Stimulated activated CD8-positive, alpha-beta memory T cell treated with anti-CD3 and anti-CD28 coated beads, Interleukin-4, amount 100 ng/mL, for 24 hours (primary cell): Measurements from ENCODE around the gene ELL2.
"Not testable (repeated sequence)": the region's sequence is repeated elsewhere in the genome, so short reads cannot be mapped to it uniquely, and the experiment has no call there.

ENCODE experiments used
- DNase-seq: peaks from one replicate; pipeline ENCODE4 v3.0.0-alpha.2; 2020; ENCODE audit warnings: low read depth

ELL2 gene

DNA sequence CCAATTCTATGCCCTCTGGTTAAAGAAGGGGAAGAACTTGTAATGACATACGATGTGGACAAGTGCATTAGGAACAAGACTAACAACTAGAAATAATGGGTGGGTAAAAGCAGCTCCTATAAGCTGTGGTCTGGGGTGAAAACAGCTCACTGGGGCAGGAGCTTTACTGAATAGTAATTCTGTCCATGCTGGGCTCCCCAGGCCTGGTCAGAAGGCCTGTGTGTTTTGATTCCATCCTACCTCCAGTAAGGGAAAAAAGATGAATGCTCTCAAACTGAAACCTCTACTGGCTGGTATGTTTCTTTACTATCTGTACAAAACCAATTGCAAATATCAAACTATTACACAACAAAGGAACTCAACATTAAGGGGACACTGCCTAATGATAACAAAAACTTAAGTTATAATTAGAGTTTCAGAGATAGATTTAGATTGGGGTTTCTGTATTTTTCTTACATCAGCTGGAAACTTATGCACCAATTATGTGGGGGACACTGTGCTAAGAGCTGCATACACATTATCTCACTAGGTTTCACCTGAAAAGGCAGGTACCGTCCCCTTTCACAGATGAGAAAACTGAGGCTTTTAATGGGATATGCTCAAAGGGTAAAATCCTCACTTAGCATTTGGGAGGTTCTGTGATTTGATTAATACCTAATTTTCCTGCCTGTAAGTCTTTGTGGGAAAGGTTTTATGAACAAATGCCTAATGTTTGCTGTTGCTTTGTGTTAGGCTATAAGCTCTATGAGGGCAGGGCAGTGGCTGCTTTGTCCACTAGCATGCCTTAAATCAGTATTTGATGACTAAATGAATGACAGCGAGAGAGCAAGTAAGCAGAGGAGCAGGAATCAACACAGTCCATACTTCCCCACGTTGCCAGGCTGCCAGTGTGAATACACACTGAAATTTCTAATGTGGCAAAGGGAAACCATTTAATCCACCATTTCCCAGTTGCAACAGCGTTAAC lies 53.6 kb downstream of the ELL2 start:
- DNase-seq: no peak

DNA sequence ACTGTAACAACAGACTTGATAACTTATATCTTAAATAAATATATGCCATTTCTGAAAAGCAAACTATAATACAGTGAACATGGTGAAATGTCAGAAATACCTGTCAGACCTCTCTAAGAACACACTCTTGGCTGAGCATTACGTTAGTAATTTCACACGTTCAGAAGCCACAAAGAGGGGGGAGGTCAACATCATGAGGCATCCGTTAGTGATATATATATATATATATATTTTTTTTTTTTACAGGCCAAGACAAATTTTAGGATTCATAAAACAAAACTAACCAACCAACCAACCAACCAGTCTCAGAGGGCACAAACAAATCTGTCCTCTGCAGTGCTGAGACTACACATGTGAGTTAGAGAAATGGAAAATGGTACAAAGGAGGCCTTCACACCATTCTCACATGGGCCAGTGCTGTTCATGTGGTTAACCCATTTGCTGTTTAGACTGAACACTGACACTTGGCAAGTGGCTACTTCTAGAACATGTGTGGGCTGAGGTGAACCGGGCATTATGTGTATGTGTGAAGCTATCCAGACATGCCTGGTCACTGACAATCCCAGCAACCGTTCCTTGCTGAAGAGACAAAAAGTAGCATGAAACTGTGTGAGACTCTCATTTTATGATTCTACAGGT lies 54.5 kb downstream of the ELL2 start:
- DNase-seq: no peak

DNA sequence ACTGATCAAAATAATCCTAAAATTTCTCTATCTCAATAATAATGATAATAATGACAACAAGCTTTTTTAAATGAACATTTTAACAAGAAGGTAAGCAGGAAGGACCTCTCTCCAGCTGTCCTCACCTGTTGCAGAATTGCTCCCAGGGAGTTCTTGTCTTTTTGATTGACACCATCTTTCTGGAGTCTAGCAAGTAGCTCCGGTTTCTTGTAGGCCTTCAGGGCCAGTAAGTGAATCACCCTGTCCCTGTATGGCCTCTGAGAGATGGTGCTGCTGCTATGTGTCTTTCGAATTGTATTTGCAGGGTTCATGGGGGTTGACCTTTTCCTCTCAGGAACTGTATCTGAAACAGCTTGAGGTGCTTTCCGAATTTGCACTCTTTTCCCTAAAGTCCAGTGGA lies 55.3 kb downstream of the ELL2 start:
- not testable (repeated sequence) for DNase-seq

DNA sequence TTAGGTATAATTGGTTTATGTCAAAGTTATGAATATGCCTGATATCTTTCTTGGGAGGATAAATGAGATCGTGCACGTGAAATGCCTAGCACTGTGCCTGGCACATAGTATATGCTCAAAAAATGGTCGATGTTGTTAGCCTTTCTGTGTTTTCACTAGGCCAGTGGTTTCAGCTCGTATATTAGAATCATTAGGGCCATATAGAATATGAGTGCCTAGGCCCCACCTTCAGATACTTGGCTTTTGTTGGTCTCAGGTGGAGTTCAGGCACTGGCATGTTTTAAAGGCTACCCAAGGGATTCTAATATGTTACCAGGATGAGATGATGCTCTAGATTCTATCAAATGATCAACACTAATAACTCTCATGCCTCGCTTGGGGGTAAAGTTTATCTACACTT lies 56.8 kb downstream of the ELL2 start:
- no peak for DNase-seq

DNA sequence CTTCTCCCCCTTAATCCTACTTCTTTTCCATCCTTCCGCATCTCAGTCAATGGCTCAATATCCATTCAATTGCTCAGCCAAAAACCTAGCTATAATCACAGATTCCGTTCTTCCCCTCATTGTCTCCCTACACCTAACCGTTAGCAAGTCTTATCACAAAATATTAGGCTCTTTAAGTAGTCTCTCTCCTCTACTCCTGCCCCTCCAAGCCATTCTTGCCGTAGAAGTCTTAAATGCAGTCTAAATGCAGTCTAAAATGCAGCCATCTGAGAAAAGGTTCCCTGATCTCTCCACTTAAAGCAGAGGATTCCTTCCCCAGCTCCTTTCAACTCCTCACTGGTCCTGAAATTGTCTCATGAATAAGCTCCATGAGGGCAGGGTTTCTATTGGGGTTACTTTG lies 57.8 kb downstream of the ELL2 start:
- no peak for DNase-seq

DNA sequence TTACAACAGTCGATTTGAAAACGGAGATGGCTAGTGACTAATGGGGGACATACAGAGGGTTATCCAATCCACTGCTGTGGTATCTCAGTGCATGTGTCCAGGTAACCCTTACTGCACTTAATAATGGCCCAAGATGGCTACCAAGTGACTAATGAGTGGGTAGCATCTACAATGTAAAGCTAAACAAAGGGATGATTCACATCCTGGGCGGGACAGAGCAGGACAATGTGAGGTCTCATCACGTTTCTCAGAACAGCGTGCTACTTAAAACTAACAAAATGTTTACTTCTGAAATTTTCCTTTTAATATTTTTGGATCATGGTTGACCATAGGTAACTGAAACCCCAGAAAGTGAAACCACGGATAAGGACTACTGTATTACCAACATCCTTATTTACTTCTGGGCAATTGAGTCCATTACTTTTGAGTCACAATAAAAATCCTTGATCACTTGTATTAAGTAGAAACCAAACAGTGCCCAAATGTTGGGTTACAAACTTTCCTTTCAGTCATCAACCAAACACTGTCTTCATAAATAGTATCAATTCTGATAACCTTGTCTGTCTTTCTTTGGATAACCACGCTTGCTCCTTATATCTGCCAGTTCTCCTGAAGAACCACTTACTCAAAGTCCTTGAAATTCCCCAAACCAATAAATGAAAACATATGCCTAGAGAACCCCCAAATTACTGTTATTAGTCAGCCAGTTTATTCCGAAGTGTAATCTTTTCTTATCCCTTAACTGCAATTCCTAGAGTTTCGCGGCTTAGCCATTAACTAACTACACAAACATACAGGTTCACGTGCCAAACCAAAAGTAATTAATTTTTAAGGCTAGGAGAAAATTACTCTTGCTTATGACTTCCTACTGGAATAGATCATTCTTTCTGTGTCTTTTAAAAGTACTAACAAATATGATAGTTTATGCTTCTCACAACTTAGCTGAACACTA lies 59.7 kb downstream of the ELL2 start:
- no peak for DNase-seq

DNA sequence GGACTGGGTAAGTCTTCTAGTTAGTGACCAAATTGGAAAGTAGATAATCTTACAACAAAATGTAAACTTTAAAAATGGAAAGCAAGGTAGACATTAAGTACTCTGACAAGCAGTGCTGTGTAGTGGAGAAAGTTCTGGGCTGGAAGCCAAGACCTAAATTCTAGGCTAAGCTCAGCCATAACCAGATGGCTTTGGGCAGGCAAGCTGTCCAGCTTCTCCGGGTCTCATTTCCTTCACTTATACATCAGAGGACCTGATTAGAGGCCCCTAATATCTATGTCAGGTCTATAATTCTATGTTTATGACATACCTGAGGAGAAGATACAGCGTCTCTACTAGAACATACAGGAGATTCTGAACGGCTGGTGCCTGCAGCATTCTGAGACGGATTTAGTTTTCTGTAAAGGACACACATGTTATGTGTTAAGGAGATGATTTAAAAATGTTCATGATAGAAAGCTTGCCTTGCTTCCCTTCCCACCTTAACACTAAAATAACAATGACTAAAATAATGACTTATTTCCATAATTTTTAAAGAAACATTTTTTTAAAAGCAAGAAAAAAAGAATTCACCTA lies 61.2 kb downstream of the ELL2 start:
- DNase-seq: no peak

DNA sequence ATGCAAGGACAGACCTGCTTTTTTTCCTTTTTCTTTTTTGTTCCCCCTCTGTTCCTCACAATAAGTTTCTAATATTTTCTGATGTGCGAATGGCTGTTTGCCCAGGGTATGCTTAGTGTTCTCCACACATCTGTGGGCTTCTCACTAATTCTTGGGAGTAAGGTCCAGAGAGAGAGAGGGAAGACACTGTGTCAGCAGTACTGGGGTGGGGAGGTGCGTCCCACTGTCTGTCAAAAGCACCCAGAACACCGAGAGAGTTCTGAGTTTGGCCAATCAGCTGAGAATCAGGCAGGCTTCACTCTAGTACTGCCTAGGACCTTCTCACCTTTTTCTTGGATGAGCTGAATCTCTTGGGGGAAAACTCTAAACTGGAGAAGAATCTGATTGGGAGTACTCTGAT lies 61.8 kb downstream of the ELL2 start:
- no peak for DNase-seq

DNA sequence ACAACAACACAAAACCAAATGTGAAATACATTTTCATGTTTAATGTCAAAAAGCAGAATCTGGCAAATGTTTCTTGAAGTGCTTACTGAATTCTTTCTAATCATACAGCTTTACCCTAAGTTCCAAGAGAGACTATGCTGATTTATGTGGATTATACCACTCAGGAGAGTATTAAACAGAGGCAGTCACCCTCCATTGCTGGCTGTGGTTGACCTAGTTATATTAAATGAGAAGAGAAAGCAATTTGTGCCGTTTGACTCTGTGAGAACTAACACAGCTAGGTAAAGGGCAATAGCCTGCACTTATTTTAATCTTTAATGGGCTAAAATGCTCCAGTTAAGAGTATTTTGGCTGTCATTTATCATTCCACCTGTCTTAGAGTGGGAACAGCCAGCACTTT lies 62.6 kb downstream of the ELL2 start:
- no peak for DNase-seq

DNA sequence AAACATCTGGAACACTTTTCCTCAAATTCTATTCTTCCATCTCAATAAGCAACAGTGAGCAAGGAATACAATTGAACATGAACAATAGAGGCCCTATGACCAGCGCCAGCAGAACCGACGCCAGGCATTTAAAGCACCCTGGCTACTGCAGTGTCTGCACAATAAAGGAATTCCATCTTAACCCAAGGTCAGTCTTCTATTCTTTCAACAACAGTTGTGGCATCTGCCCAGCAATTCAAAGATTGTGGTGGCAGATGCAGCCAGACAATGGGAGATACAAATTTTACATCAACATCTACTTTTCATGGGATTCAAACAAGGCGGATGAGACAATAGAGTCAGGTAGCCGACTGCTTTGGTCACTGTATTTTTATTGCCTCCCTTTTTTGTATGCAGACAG lies 65.9 kb downstream of the ELL2 start:
- DNase-seq: no peak

DNA sequence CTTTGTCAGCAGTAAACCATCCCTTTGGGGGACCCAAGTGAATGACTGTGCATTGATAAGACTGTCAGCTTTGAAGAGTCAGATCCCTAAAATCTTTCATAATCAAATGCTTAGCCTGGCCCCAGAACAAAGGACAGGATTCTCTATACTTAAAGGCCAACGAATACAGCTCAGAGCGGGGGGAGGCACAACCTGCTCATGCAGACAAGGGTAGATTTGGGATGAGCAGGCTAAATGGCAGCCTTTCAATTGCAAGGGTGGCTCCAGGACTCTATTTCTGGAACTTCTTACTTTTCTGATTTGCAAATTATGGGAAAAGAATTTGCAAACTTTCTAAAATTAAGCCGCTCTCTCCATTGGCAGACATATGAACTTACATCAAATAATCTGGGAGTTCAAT lies 66.4 kb downstream of the ELL2 start:
- DNase-seq: no peak

DNA sequence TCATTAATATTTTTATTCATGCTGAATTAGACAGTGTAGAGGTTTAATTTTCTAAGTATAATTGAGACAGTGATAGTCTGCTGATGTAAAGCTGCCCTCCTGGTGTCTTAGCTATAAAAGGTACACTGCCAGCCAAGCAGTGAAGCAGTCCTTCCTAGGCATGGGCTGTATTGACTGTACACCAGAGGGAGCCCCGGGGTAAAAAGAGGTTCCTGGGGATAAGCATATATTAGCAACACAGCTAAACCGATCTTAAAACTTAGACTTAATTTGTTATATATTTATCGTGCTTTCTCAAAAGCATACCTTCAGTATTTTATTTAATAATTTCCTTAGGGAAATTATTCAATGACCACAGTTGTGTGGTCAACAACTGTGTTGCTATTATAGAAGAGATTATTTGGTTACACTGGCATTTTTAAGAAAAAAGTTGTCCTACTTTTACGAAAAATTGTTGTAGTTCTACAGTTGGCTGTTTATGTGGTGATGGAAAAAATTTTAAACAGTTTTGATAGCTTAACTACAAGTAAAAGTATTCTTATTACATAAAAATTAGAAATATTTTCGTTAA lies 68.8 kb downstream of the ELL2 start:
- DNase-seq: no peak

DNA sequence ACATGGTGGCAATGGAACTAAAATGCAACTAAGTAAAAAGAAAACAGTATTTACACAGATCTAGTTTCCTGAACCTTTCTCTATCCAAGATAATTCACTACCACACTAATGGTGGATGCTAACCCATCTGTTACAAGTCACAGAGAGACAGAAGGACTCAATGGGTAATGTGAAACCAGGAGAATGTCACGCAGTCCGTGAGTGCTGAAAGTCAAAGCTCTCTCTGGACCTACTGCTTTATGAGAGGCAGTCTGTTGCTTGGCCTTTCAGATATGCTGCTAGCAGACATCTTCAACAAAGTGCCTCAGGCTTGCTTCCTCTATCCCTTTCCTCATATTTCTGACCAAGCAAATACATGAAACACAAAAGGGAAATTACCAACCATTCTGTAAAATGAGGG lies 70.2 kb downstream of the ELL2 start:
- no peak for DNase-seq

DNA sequence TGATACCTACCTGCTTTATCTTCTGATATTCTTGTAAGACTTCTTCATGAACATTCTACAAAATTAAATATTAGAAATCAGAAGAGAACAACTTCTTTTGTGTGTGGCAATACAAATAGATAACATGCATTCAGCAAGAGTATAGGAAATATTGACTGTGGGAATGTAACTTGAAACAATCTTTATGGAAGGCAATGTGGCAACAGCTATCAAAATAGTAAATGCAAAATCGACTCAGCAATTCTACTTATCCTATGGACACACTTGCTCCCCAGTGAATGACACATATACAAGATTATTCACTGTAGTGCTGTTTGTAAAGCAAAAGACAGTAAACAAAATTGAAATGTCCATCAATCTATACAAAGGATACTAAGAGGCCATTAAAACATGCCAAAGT lies 72.6 kb downstream of the ELL2 start:
- DNase-seq: no peak

DNA sequence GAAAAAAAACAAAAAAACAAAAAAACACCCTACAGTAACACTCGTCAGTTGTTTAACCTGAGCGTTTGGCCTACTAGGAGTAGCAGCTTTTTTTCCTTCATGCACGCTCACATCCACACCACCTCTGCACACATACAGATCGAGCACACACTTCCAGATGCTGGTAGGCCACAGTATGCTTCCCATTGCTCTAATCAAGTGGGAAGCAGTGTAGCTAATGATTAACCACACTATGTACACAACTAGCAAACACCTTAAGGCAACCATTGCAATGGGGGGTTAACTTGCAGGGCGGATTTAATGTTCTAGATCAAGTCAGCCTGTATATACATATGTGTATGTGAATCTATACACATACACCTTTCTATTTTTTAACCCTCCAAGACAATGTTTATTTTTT lies 73.7 kb downstream of the ELL2 start:
- no peak for DNase-seq

DNA sequence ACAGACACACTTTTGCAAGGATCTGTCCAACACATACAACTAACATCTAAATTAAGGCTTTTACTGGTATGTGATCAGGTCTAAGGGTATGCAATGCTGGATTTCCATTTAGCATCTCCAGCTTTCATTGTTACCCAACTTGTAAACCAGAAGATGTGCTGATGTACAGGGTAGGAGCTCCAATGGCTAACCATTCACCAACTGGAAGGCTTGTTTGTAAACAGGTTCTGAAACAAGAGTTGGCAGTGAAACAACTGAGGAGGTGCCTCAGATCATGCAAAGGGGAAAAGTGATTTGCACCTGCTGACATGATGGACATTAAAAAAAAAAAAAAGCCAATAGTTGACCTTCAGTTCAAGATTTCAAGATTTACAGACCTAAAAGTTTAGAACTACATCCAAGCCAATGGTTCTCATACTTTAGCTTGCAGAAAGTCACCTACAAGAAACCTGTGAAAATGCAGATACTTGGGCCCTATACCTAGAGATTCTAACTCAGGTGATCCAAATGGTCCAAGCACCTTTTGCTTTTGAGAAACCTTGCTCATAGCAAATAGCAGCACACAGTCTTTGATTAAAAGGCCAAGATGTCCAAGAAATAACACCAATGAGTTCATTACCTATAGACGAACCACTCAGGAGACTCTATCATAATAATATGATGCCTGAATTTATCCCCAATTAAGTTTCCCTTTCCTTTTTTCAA lies 75.2 kb downstream of the ELL2 start:
- no peak for DNase-seq

DNA sequence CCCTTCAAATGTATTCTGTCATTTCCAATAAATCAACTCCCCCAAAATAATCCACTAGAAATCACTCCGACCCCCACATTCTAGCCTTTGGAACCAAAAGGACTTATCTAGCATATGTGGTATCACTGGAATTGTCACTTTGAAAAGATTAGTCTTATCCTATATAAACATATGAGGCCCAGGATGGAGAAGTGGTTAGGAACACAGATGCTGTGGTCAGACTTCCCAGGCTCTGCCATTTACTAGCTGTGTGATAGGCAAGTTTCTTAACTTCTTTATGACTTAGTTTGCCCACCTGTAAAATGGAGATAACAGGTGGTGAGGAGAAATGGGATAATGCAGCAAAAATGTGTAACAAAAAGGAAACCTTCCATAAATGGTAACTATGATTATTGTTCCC lies 77.1 kb downstream of the ELL2 start:
- DNase-seq: no peak

DNA sequence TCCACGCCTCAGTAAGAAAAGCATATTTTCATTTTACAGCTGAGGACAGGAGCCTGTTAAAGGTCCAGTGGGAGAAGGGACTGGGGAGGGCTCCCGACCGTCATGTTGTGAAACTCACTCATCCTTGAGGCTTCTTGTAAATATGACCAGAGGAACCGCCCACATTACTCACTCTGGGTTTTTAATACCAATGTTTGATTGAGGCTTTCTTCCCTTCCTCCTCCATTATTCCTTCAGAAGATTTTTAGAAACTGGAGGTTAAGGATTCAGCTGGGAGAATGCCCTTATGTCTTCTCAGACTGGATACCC lies 77.7 kb downstream of the ELL2 start:
- DNase-seq: no peak

DNA sequence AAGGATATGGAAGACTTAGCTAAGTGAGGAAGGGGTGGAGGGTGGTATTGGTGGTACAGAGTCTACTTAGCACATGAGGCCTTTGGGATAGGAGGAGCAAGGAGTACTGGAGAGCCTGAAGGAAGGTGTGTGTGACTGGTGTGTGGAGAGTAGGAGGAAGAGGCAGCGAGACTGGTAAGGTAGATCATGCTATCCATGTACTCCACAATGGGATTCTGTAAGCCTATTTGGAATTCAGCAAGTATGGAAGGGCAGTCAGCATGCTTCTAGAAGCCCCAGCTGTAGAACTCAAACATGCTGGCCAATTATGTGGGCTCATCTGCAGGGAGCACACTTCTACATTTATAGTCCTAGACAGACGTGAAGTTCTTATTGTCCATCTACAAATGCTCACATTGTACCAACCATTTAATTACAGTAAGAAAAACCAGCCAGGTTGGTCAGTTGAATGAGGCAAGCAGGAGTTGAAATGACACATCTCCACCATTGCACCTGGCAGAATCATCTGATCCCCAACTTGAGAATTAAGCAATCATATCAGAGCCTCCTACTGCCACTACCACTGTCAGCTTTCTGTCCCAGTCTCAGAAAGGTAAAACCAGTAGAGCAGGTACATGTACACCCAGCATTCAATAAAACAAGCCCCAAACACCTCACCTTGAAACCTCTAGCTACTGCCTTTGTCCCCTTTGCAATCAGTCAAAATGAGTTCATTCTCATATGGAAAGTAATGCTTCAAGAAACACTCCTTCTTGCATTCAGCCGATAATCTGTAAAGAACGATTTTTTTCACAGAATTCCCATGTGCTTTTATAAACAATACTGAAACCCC lies 78.2 kb downstream of the ELL2 start:
- no peak for DNase-seq

DNA sequence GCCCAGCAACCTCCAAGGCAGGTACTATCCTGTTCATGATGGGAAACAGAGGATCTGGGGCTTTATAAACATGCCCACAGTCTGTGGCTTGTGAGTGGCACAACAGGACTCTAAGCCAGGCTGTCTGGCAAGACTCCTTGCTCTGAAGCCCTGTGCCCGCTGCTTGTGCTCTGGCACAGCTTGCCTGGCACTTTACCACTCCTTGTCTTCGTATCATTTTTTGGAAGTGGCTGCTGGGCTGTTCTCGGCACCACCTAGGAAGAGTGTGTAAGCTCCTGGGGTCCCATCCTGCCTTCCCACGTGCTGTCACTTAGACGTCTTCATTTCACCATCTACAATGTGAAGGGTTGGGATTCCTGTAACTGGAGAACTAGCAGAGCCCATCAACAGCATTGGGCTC lies 79.8 kb downstream of the ELL2 start:
- no peak for DNase-seq
